ENCODE measurements around the gene GLYATL1.

The GLYATL1 gene

DNA sequence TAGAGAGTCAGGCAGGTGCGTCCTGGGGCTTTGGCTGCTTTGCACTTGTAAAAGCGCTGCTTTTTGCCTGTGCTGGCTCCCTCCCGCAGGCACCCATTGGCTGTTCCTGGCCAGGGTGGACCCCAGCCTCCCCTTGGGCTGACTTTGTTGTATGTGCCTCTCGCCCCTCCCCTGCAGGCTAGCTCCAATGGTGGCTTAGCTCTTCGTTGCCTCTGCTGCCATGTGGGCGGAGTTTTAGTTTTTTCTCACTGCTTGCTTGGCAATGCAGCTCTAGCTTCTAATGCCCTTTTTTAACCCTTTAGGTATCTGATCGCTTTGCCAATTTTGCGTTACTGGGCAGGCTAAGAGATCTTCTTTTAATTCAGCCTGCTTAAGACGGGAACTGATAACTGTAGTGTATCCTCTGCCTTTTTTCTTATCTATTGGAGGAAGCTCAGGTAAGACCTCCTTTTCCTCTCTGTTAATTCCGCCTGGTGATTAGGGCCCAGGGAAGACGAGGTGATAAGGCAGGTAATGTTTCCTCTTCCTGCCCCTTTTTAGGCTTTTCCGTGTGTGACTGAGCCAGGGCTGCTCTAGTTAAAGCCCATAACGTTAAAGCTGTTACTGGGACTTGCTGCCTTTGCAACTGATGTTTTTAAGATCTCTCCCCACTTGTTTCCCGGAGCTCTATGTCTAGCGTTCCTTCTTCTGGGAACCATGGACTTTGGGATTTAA, 11.7 kb upstream of the GLYATL1 start:
- DNase-seq = peak; percentile 3 to 31

DNA sequence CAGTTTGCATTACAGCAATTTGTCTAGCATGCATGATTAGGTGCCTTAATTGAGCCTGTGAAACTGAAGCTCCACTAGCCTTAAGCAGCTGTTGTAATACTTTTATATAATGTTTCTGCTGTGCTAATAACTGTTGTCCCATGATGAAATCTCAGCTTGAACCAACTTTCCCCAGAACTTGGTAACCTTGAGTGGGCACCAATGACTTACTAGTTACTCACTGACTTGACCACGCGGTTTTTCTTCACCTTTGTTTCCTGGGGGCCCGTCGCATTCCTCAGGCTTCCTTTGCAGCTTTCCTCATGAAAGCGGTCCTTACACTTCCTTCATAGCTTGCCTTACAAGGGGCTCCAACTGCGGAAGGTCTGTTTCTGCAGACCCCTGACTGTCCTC, 11.2 kb upstream of the GLYATL1 start:
- no peak for DNase-seq

- DNase-seq = no peak
These were observed 10.6 kb upstream of the GLYATL1 start for GRCh38 chr11:58928691-58929090.

DNA sequence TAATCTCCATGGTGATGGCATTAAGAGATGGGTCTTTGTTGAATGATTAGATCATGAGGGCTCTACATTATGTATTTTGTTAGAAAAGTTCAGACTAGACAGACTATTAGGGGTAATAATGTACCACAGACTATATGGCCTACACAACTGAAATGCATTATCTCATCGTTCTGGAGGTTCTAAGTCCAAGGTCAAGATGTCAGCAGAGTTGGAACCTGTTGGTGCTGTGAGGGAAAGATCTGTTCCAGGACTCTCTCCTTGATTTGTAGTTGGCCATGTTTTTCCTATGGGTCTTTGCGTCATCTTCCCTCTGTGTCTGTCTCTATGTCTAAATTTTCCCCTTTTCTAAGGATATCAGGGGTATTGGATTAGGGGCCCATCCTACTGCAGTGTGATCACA, 8.4 kb upstream of the GLYATL1 start:
- no peak for DNase-seq

DNA sequence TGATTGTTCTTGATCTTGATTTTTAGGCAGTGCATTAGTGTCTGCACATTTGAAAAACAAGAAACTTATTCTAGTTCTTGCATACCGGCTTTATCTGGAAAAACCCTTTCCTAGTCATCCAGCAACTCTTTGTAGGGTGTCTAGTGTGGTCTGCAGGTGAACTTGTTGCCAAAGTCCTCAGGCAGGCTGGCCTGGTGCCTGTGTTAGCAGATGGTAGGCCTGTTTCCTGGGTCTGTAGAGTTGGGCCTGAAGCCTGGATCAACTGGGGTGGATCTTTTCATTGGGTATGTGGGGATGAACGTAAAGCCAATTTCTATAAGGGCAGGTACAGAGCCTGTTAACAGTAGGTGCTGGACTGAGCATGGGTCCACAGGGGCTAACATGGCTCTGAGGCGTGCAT, 5.6 kb upstream of the GLYATL1 start:
- no peak for DNase-seq

DNA sequence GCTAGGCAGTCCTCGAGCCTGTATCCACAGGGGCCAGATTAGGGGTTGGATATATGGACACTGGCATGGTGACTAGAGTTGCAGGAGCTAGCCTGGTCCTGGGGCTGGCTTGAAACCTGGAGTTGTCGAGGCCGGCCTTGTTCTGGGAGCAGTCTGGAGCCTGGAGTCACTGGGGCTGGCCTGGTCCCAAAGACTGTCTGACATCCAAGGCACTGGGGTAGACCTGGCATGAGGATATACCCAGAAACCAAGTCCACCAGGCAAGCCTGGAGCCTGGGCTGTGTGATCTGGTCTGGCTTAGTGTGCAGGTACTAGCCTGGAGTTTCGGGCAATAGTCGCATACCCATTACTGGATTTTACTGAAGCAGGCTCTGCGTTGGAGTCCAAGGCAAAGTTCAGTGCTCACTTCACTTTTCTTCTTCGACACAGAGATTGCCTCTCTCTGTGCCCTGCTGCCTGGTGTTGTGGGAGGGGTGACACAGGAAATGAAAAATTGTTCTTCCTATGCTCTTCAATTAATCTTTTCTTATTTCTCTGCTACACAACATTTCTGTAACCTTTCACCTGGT, 4.3 kb upstream of the GLYATL1 start:
- no peak for DNase-seq

DNA sequence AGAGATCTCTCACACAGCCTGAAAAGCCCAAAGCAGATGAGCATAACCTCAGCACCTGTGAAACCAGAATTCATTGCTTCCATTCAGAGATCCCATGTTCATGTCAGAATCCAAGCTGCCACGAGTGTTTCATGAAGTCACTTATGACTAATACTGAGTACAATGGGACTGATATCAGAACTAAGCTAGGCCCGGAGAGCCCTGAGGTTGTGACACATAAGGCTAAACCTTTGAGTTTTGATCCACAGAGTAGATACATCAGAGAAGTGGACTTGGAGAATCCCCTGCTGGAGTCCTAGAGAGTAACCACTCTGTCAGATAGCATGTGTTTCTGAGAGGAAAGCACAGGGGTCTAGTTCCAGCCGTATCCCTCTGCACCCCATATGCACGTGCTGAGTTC, 890 bp upstream of the GLYATL1 start:
- DNase-seq = no peak

DNA sequence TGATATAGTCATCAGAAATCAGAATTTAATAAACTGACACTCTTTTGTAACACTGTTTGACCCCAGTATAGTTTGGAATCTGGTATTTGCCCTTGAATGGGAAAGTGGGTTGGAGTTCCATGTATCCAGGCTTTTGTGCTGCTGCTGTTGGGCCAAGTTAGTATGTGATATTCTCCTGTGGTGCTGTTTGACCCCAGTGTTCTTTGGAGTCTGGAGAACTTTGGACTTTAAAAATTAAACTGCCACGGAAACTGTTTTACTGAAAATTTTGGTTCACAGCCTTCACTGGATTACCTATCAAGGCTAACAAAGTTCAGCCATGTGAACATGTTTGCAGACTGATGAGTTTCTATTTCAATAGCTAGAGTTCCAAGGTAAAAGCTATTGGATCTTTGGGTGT, 740 bp downstream of the GLYATL1 start:
- DNase-seq = no peak

DNA sequence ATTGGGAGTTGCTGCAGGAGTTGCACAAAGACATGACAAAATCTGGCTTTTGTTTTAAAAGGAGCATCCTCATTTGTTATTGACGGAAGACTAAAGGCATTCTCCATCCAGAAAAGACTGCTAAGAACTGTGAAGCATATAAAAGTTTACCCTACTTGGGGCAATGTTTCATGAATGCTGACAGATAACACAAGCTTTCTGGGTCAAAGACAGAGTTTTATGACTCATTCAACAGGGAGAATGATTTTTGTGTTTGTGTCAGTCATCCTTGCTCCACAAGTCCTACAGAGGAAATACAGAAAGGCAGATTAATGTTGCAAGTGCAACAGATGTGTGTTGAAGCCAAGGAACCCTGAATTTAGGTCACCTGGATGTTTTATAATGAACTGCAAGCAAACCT, 2.5 kb downstream of the GLYATL1 start:
- no peak for DNase-seq

DNA sequence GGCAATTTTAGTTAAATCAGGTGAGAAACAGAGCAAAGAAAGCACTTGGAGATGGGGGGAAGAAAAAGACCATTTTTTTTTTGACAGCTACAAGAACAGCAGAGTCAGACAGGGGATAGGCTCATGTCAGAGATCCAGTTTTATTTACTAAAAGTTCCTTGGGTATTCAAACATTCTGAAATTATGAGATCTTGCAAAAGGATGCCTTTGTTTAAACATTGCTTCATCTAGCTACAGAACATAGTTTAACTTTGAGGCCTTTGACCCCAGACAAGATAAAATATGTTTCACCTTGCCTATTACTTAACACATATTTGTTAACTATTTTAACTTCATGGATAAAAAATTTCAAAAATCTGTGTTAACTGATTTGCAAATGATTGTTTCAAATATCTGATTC, 6.4 kb downstream of the GLYATL1 start:
- DNase-seq = no peak

- no peak for DNase-seq
These were observed 9.9 kb downstream of the GLYATL1 start for GRCh38 chr11:58949184-58949583.

DNA sequence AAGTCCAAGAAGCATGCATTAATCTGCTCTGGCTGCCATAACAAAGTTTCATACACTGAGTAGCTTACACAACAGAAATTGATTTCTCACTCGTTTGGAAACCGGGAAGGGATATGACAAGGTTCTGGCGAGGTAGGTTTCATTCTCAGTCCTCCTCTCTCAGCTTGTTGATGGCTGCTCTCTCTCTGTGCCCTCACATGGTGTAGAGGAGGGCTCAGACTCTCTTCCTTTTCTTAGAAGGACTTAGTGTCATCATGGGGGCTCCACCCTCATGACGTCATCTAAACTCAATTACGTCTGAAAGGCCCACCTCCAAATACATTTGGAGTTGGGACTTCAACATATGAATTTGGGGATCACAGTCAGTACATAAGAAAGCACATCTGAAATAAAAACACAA, 18.6 kb downstream of the GLYATL1 start:
- no peak for DNase-seq

DNA sequence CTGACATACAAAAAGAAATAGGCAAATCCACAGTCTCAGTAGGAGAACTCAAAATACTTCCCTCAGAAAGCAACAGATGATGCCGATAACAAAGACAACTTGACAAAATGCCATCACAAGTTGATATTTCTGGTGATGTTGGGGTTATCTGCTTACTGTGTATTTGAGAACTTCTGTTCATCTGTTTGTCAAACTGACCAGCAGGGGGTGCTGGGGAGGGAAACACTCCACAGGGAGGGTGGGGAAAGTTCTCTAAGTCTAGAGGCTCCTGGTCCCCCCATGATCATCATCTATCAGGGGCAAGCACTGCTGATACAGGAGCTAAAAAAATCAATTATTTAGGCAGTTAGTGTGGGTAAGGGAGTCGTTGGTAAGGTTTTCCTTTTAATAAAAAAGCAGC, 19.2 kb downstream of the GLYATL1 start:
- peak; percentile 20 to 50 for DNase-seq

GRCh38 chr11:58963551-58964104, 24.3 kb downstream of the GLYATL1 start:
- DNase-seq = no peak

- DNase-seq = no peak
These were observed 26.1 kb downstream of the GLYATL1 start for GRCh38 chr11:58965246-58965985.

DNA sequence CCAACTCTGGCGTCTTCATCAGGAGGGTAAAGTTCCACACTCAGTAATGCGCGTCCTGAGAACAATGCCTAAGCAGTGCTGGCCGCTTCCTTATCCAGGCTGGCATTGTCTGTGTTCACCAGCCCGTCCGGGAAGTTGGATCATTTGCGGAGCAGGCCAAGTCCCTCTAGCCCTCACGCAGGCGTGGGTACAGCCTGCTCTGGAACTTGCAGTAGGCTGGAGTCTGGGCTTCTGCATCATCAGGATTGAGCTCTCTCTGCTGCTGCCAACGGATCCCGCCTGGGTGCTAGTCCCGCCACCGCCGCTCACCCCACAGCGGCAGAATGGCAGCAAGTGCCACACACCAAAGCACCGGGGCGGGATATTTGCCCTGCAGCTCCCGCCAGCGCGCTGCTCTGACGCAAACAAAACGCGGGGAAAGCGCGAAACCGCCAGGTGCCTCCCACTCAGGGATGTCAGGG, 29.0 kb downstream of the GLYATL1 start:
- DNase-seq = no peak

DNA sequence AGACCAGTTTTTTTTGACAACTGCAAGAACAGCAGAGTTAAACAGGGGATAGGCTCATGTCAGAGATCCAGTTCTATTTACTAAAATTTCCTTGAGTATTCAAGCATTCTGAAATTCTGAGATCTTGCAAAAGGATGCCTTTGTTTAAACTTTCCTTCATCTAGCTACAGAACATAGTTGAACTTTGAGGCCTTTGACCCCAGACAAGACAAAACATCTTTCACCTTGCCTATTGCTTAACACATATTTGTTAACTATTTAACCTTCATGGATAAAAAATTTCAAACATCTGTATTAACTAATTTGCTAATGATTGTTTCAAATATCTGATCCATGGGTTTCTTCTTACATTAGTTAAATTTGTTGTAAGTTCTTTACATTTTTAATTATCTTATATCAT, 38.2 kb downstream of the GLYATL1 start:
- DNase-seq = no peak

DNA sequence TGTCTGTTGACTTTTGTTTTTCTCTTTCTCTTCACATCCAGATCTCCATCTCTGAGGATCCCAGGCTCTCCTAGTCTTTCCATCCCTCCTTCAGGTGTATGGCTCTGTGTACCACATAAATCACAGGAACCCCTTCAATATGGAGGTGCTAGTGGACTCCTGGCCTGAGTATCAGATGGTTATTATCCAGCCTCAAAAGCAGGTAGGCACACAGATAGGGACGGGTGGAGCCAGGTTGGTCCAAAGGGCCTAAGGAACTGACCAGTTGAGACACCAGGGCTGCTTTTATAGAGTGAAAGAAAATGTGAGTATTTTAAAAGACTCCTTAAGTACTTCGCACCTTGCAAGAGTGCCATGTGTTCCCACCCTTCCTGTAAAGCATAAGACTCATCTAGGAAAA, 39.9 kb downstream of the GLYATL1 start:
- DNase-seq = no peak

DNA sequence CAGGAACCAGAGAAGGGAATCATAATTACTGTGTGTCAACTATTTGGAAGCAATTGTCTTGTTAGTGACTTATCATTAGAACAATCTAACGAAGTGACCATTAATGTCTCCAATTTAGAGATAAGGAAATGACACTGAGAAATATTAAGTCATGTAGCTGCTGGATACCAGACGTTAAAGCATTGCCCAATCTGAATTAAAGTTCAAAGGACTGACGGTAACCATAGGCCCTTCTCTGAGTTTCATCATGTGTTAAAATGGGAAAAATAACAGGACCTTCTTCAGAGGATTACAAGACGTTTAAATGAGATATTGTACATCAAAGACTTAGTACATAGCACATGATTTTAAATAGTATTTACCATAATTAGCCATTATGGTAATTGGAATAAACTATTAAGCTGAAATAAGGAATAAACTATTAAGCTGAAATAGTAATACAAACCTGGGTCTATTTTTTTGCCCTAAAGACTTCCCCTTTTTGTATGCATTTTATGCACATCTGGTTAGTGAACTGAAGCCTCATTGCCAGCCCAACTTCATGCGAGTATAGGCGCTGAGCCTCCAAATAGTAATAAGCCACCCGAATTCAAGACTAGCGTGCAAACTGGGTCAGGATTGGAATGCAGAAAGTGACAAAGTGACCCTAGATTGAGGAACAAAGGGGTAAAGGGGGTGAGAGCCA, 41.0 kb downstream of the GLYATL1 start:
- no peak for DNase-seq

DNA sequence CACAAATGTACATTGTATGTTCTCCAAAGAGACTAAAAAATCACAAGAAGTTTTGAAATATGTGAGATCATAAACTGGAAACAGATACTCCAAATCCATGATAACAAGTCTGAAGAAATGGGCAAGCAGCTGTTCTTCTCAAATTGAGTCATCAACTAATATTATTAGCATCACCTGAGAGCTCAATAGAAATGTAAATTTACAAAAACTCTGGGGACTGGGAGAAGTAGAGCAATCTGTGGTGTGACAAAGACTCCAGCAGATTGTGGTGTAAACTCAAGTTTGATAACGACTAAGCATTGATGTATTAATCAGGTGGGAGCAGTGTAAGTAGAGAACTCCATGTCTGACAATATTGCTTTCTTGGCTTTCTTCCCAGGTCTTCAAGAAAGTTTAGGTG, 53.2 kb downstream of the GLYATL1 start:
- DNase-seq = no peak

DNA sequence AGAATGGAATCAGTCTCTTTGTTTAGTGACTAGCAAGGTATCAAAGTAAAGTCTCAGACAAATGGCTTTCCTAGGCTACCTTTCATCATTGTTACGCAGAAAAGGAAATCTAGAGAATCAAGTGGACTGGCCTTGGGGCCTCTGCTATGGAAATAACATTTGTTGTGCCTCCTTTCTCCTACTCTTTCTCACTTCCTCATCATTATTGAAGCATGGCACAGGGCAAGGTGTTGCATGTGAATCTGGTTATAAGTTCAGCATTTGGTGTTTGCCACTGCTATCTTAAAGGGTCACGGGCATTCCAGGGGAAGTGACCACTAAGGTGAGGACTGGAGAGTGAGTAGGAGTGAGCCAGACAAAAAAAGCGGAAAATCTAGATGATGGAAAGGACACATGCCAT, 54.9 kb downstream of the GLYATL1 start:
- no peak for DNase-seq

DNA sequence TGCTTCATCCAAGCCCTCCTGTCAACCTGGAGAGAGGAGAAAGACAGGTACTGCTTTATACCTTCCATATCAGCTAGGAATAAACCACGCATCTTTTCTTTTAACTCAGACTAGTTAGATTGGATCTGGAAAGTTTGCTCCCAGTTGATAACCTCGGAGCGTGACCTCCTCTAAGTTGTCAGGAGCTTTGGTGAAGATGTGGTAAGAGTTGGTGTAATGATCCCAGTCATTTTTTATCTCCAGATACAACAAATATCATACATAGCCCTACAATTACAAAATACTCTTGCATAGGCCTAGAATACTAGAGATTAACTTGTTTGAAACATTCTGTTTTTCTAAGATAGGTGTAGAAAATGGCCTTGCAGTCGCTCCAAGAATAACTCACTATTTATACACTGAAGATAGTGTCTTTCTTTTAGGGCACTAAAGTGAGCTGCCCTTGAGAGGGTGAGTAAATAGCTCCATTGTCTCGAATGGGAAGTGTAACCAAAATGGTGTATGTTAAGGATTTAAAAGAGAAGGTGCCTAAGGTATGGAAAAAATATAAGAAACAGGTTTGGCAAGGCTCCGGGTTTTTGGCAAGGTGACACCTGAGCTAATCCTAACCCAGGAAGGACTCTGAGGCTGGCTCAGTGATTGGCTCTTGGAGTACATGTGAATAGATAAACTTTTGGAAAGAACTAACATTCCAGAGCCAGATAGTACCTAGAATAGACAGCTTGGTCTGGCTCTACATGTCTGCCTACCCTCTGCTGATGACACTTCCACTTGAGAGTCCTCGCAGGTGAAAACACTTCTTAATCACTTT, 59.4 kb downstream of the GLYATL1 start:
- DNase-seq = no peak

DNA sequence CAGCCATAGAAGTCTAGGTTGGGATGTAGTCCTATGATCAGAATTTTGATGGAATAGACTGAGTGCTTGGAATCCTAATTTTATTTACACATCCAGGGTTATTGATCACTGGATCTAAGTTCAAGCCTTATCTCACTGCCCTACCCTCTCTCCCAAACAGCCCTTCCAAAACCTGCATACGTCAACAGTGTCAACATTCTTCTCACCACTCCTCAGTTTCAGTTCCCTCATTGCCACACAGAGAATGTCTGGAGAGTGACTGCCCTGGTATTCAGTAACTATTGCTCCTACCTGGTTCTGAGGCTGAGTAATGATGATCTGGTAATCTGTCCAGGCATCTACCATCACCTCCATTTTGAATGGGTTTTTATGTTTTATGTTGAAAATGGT, 60.0 kb downstream of the GLYATL1 start:
- DNase-seq = peak; percentile 5 to 10

Measured in CD4-positive, alpha-beta T cell treated with Interleukin-1 beta for 1 hour (primary cell).